ENCODE measurements around the gene SOX10. TPM values are rescaled to one million over a fixed set of nuclear protein-coding genes. Genes with fewer than 3 reads are reported as not detected.
"Not testable (repeated sequence)": the region's sequence is repeated elsewhere in the genome, so short reads cannot be mapped to it uniquely, and the experiment has no call there.

The SOX10 gene
- total RNA-seq, 1 donor from 2014 or later: not detected

- intact Hi-C loops (cut with micrococcal nuclease); H3K9me3 Mint-ChIP-seq; DNase-seq (ENCODE audit: low spot score); H3K4me3 Mint-ChIP-seq (ENCODE audit: low read depth); H3K27ac Mint-ChIP-seq: not testable (repeated sequence)
- Mint-ChIP-seq H3K27me3 (ENCODE audit: low read depth) (peaks cover 13% of the 10 kb centered on the region), H3K4me1 (ENCODE audit: low read depth) (peaks cover 20% of the 10 kb centered on the region), H3K36me3 (ENCODE audit: low read depth) (peaks cover 42% of the 10 kb centered on the region)
These were observed 28.4 kb downstream of the SOX10 start for GRCh38 chr22:37955825-37956397.

- H3K4me1 Mint-ChIP-seq (ENCODE audit: low read depth): peaks cover 20% of the 10 kb centered on the region
- H3K9me3 Mint-ChIP-seq: no peaks in the 10 kb centered on the region
- H3K27me3 Mint-ChIP-seq (ENCODE audit: low read depth): peaks cover 13% of the 10 kb centered on the region
- DNase-seq (ENCODE audit: low spot score): no peak
- intact Hi-C loops (cut with micrococcal nuclease): no loop called here
- peaks cover 33% of the 10 kb centered on the region for H3K36me3 Mint-ChIP-seq (ENCODE audit: low read depth)
- peak overlapping the region; percentile 98 for H3K4me3 Mint-ChIP-seq (ENCODE audit: low read depth)
- H3K27ac Mint-ChIP-seq: no peak overlapping the region
These were observed 29.7 kb downstream of the SOX10 start for GRCh38 chr22:37954686-37955085.

GRCh38 chr22:37953437-37954179 lies 30.7 kb downstream of the SOX10 start, which contains the start of the genes C22orf23 and POLR2F:
Gene C22orf23, minus strand, starts transcription at chr22:37953601. Its CDS starts 452 bp downstream, at chr22:37953149.
Gene POLR2F, plus strand, starts transcription at chr22:37953699. Its CDS starts 89 bp downstream, at chr22:37953788.
- peaks cover 13% of the 10 kb centered on the region for H3K27me3 Mint-ChIP-seq (ENCODE audit: low read depth)
- intact Hi-C loops (cut with micrococcal nuclease): no loop called here
- H3K4me3 Mint-ChIP-seq (ENCODE audit: low read depth): peak within 1 kb of the TSS; percentile 98
- peak; percentile 94 for DNase-seq (ENCODE audit: low spot score)
- peak within 1 kb of the TSS; percentile 92 for H3K27ac Mint-ChIP-seq
- peaks cover 20% of the 10 kb centered on the region for H3K4me1 Mint-ChIP-seq (ENCODE audit: low read depth)
- peaks cover 22% of the 10 kb centered on the region for H3K36me3 Mint-ChIP-seq (ENCODE audit: low read depth)
- no peaks in the 10 kb centered on the region for H3K9me3 Mint-ChIP-seq

- Mint-ChIP-seq H3K9me3 (no peaks in the 10 kb centered on the region), H3K4me3 (ENCODE audit: low read depth) (peak overlapping the region; percentile 98), H3K36me3 (ENCODE audit: low read depth) (peaks cover 19% of the 10 kb centered on the region), H3K27ac (no peak overlapping the region), H3K4me1 (ENCODE audit: low read depth) (peaks cover 20% of the 10 kb centered on the region), H3K27me3 (ENCODE audit: low read depth) (peaks cover 13% of the 10 kb centered on the region)
- no peak for DNase-seq (ENCODE audit: low spot score)
- intact Hi-C loops (cut with micrococcal nuclease): no loop called here
These were observed 31.3 kb downstream of the SOX10 start for GRCh38 chr22:37953062-37953436.

- Mint-ChIP-seq H3K36me3 (ENCODE audit: low read depth) (peaks cover 15% of the 10 kb centered on the region), H3K27me3 (ENCODE audit: low read depth) (peaks cover 13% of the 10 kb centered on the region), H3K4me1 (ENCODE audit: low read depth) (peaks cover 20% of the 10 kb centered on the region), H3K4me3 (ENCODE audit: low read depth) (peak overlapping the region; percentile 98)
- H3K9me3 Mint-ChIP-seq; H3K27ac Mint-ChIP-seq; intact Hi-C loops (cut with micrococcal nuclease); DNase-seq (ENCODE audit: low spot score): not testable (repeated sequence)
These were observed 31.7 kb downstream of the SOX10 start for GRCh38 chr22:37952629-37953028.

- intact Hi-C loops (cut with micrococcal nuclease): no loop called here
- H3K27me3 Mint-ChIP-seq (ENCODE audit: low read depth): peaks cover 13% of the 10 kb centered on the region
- no peaks in the 10 kb centered on the region for H3K9me3 Mint-ChIP-seq
- no peak overlapping the region for H3K27ac Mint-ChIP-seq
- no peak for DNase-seq (ENCODE audit: low spot score)
- H3K4me1 Mint-ChIP-seq (ENCODE audit: low read depth): peaks cover 18% of the 10 kb centered on the region
- H3K4me3 Mint-ChIP-seq (ENCODE audit: low read depth): no peak overlapping the region
- peaks cover 3% of the 10 kb centered on the region for H3K36me3 Mint-ChIP-seq (ENCODE audit: low read depth)
These were observed 33.0 kb downstream of the SOX10 start for GRCh38 chr22:37951305-37951704.

GRCh38 chr22:37947142-37947795 lies 37.1 kb downstream of the SOX10 start:
- DNase-seq (ENCODE audit: low spot score); H3K36me3 Mint-ChIP-seq (ENCODE audit: low read depth); intact Hi-C loops (cut with micrococcal nuclease); H3K27ac Mint-ChIP-seq; H3K4me1 Mint-ChIP-seq (ENCODE audit: low read depth); H3K4me3 Mint-ChIP-seq (ENCODE audit: low read depth); H3K9me3 Mint-ChIP-seq; H3K27me3 Mint-ChIP-seq (ENCODE audit: low read depth): not testable (repeated sequence)

- H3K36me3 Mint-ChIP-seq (ENCODE audit: low read depth); intact Hi-C loops (cut with micrococcal nuclease); H3K27ac Mint-ChIP-seq; H3K9me3 Mint-ChIP-seq; H3K4me3 Mint-ChIP-seq (ENCODE audit: low read depth); DNase-seq (ENCODE audit: low spot score); H3K27me3 Mint-ChIP-seq (ENCODE audit: low read depth); H3K4me1 Mint-ChIP-seq (ENCODE audit: low read depth): not testable (repeated sequence)
These were observed 39.9 kb downstream of the SOX10 start for GRCh38 chr22:37944423-37944822.

- intact Hi-C loops (cut with micrococcal nuclease): no loop called here
- Mint-ChIP-seq H3K4me3 (ENCODE audit: low read depth) (no peak overlapping the region), H3K36me3 (ENCODE audit: low read depth) (peaks cover 7% of the 10 kb centered on the region), H3K27ac (no peak overlapping the region), H3K4me1 (ENCODE audit: low read depth) (no peaks in the 10 kb centered on the region), H3K27me3 (ENCODE audit: low read depth) (no peaks in the 10 kb centered on the region), H3K9me3 (no peaks in the 10 kb centered on the region)
- no peak for DNase-seq (ENCODE audit: low spot score)
These were observed 40.5 kb downstream of the SOX10 start for GRCh38 chr22:37943825-37944198.

- Mint-ChIP-seq H3K4me3 (ENCODE audit: low read depth) (no peak overlapping the region), H3K27ac (no peak overlapping the region), H3K36me3 (ENCODE audit: low read depth) (peaks cover 7% of the 10 kb centered on the region), H3K27me3 (ENCODE audit: low read depth) (no peaks in the 10 kb centered on the region), H3K9me3 (no peaks in the 10 kb centered on the region), H3K4me1 (ENCODE audit: low read depth) (no peaks in the 10 kb centered on the region)
- intact Hi-C loops (cut with micrococcal nuclease): no loop called here
- no peak for DNase-seq (ENCODE audit: low spot score)
These were observed 41.1 kb downstream of the SOX10 start for GRCh38 chr22:37943136-37943824.

GRCh38 chr22:37942133-37942532 lies 42.2 kb downstream of the SOX10 start:
- Mint-ChIP-seq H3K27ac (no peak overlapping the region), H3K27me3 (ENCODE audit: low read depth) (no peaks in the 10 kb centered on the region), H3K4me1 (ENCODE audit: low read depth) (no peaks in the 10 kb centered on the region), H3K4me3 (ENCODE audit: low read depth) (no peak overlapping the region), H3K9me3 (no peaks in the 10 kb centered on the region), H3K36me3 (ENCODE audit: low read depth) (peaks cover 7% of the 10 kb centered on the region)
- no peak for DNase-seq (ENCODE audit: low spot score)
- intact Hi-C loops (cut with micrococcal nuclease): no loop called here

GRCh38 chr22:37940698-37941376 lies 43.5 kb downstream of the SOX10 start:
- H3K9me3 Mint-ChIP-seq: no peaks in the 10 kb centered on the region
- intact Hi-C loops (cut with micrococcal nuclease): no loop called here
- H3K36me3 Mint-ChIP-seq (ENCODE audit: low read depth): peaks cover 9% of the 10 kb centered on the region
- H3K4me3 Mint-ChIP-seq (ENCODE audit: low read depth): no peak overlapping the region
- H3K27me3 Mint-ChIP-seq (ENCODE audit: low read depth): no peaks in the 10 kb centered on the region
- H3K4me1 Mint-ChIP-seq (ENCODE audit: low read depth): no peaks in the 10 kb centered on the region
- H3K27ac Mint-ChIP-seq: no peak overlapping the region
- no peak for DNase-seq (ENCODE audit: low spot score)
